Neural cell (in vitro differentiated cells): ENCODE results near the gene PRDM8.

Experiments
- EP300 ChIP-seq: fragments of 450-650 bp; conservative IDR thresholded peaks from 2 replicates; pipeline ENCODE4 v1.6.1; 2014; ENCODE audit warnings: antibody characterized with exemption, mild to moderate bottlenecking, moderate library complexity; ENCODE audit not compliant: poor library complexity, severe bottlenecking
- EZH2 ChIP-seq: fragments of 200-600, 300-800 bp; shearing (Covaris generic), sonication (generic); IDR thresholded peaks from 2 replicates; pipeline ENCODE4 v1.6.1; 2014; ENCODE audit warnings: antibody characterized with exemption, low read length, borderline replicate concordance, mild to moderate bottlenecking; ENCODE audit not compliant: insufficient read depth, poor library complexity, severe bottlenecking
- POLR2AphosphoS5 ChIP-seq: IDR thresholded peaks from 2 replicates; pipeline ENCODE4 v1.6.1; 2012
- SMC3 ChIP-seq: fragments of 450-650 bp; conservative IDR thresholded peaks from 2 replicates; pipeline ENCODE4 v1.6.1; 2014; ENCODE audit warnings: antibody characterized with exemption, mild to moderate bottlenecking, moderate library complexity; ENCODE audit not compliant: poor library complexity
- TF ChIP-seq, protein P1 (sequence below): fragments of 450-650 bp; IDR thresholded peaks from 2 replicates; pipeline ENCODE4 v1.5.1; 2014; ENCODE audit warnings: antibody characterized with exemption, mild to moderate bottlenecking, moderate library complexity; ENCODE audit not compliant: poor library complexity, severe bottlenecking
- TF ChIP-seq, protein P2 (sequence below): IDR thresholded peaks from 2 replicates; pipeline ENCODE4 v1.6.1; 2012; ENCODE audit warnings: borderline replicate concordance

DNA sequence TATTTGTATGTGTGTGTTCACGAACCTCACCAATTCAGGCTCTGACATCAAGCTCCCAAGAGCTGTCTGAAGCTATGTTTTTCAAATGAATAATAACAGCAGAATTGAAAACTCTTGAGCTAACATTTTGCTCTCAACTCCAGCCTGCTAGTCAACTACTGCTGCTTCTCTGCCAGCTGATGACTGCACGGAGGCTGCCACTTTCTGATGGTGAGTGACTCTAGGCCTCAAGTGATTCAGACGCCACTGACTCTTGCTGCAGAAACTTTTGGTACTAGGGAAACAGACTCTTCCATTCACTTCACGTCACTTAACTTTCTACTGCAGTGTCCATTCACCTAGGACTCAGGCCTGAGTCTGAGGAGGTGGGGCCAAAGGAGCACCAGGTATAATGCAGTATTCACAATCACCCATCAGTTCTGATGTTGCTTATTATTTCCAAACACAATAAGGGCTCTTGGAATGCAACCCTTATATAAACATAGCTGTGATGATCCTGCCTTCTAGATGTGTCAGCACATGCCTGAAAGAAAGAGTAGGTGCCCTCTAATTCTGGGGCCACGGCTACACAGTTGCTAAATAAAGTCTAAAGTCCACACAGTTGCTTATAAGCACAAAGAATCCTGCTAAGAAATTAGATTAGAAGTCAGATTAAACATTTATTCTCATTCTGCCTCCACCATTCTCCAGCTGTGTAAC lies 16.0 kb downstream of the PRDM8 start:
- TF ChIP-seq EP300 (no peak), POLR2AphosphoS5 (no peak), EZH2 (no peak), SMC3 (no peak)
- TF ChIP-seq, protein P1, sequence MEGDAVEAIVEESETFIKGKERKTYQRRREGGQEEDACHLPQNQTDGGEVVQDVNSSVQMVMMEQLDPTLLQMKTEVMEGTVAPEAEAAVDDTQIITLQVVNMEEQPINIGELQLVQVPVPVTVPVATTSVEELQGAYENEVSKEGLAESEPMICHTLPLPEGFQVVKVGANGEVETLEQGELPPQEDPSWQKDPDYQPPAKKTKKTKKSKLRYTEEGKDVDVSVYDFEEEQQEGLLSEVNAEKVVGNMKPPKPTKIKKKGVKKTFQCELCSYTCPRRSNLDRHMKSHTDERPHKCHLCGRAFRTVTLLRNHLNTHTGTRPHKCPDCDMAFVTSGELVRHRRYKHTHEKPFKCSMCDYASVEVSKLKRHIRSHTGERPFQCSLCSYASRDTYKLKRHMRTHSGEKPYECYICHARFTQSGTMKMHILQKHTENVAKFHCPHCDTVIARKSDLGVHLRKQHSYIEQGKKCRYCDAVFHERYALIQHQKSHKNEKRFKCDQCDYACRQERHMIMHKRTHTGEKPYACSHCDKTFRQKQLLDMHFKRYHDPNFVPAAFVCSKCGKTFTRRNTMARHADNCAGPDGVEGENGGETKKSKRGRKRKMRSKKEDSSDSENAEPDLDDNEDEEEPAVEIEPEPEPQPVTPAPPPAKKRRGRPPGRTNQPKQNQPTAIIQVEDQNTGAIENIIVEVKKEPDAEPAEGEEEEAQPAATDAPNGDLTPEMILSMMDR: no peak
- TF ChIP-seq, protein P2, sequence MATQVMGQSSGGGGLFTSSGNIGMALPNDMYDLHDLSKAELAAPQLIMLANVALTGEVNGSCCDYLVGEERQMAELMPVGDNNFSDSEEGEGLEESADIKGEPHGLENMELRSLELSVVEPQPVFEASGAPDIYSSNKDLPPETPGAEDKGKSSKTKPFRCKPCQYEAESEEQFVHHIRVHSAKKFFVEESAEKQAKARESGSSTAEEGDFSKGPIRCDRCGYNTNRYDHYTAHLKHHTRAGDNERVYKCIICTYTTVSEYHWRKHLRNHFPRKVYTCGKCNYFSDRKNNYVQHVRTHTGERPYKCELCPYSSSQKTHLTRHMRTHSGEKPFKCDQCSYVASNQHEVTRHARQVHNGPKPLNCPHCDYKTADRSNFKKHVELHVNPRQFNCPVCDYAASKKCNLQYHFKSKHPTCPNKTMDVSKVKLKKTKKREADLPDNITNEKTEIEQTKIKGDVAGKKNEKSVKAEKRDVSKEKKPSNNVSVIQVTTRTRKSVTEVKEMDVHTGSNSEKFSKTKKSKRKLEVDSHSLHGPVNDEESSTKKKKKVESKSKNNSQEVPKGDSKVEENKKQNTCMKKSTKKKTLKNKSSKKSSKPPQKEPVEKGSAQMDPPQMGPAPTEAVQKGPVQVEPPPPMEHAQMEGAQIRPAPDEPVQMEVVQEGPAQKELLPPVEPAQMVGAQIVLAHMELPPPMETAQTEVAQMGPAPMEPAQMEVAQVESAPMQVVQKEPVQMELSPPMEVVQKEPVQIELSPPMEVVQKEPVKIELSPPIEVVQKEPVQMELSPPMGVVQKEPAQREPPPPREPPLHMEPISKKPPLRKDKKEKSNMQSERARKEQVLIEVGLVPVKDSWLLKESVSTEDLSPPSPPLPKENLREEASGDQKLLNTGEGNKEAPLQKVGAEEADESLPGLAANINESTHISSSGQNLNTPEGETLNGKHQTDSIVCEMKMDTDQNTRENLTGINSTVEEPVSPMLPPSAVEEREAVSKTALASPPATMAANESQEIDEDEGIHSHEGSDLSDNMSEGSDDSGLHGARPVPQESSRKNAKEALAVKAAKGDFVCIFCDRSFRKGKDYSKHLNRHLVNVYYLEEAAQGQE: no peak
